GM13977 (cell line): ENCODE results near the gene SIGLEC11.
"Not testable (repeated sequence)": the region's sequence is repeated elsewhere in the genome, so short reads cannot be mapped to it uniquely, and the experiment has no call there.

ENCODE experiments used
- DNase-seq: peaks from one replicate; pipeline ENCODE4 v3.0.0; 2012; ENCODE audit warnings: low spot score
- in situ Hi-C: fragments of 300-500 bp; cut with MboI; formaldehyde crosslinking; loops from one replicate; pipeline ENCODE4 v1.12.0; 2022; ENCODE audit warnings: low sequenced_read_pairs, low pct_unique_long_range_greater_than_20kb, mixed read lengths, inconsistent platforms; ENCODE audit not compliant: unreplicated experiment
- TF ChIP-seq, protein P1 (sequence below): IDR thresholded peaks from 2 replicates; pipeline ENCODE4 v1.5.1; 2012; ENCODE audit warnings: mild to moderate bottlenecking, control low read depth; ENCODE audit not compliant: insufficient read depth; ENCODE audit errors: extremely low read depth, missing control alignments

The SIGLEC11 gene

DNA sequence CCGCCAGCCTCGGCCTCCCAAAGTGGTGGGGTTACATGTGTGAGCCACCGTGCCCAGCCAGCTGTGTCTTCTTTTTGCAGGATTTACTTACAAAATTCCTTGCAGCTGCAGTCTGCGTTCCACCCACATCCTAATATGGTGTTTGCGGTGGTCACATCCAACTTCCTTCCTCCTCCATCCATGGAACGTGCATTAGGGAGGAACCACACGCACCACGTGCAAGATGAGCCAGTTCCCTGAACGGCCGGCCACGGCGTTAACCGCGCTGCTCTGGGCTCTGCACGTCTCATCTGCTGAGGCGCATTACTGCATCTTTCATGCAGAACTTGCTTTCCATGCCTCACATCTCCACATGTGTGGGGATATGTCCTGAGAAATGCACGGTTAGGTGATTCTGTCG lies 13.0 kb upstream of the SIGLEC11 start:
- no peak for DNase-seq
- in situ Hi-C loops, result no loop called here
- TF ChIP-seq, protein P1, sequence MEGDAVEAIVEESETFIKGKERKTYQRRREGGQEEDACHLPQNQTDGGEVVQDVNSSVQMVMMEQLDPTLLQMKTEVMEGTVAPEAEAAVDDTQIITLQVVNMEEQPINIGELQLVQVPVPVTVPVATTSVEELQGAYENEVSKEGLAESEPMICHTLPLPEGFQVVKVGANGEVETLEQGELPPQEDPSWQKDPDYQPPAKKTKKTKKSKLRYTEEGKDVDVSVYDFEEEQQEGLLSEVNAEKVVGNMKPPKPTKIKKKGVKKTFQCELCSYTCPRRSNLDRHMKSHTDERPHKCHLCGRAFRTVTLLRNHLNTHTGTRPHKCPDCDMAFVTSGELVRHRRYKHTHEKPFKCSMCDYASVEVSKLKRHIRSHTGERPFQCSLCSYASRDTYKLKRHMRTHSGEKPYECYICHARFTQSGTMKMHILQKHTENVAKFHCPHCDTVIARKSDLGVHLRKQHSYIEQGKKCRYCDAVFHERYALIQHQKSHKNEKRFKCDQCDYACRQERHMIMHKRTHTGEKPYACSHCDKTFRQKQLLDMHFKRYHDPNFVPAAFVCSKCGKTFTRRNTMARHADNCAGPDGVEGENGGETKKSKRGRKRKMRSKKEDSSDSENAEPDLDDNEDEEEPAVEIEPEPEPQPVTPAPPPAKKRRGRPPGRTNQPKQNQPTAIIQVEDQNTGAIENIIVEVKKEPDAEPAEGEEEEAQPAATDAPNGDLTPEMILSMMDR, result no peak

DNA sequence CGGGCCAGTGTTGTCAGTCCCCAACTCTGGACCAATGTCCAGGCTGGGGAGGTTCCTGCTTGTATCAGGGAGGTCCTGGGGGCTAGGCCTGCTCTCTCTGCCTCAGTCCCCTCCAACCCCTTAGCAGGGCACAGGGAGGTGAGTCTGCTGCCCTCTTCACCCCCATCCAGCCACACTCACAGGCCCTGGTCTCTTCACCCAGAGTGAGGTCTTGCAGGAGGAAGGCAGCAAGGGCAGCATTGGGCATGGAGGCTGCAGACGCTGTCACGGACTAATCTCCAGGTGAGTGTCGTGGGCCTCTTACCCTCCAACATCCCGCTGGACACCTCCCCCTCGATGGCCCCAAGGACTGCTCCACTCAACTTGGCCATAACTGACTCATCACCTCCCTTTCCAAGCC lies 11.9 kb upstream of the SIGLEC11 start:
- TF ChIP-seq, protein P1, result no peak
- in situ Hi-C loops, result no loop called here
- DNase-seq, result no peak

DNA sequence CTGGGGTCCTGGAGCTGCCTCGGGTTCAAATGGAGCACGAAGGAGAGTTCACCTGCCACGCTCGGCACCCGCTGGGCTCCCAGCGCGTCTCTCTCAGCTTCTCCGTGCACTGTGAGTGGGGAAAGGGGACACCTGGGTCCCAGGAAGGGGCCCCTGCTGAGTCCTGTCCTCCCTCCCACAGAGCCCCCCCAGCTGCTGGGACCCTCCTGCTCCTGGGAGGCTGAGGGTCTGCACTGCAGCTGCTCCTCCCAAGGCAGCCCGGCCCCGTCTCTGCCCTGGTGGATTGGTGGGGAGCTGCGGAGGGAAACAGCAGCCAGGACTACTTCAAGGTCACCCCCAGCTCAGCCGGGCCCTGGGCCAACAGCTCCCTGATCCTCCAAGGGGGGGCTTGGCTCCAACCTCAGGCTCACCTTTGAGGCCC lies 11.0 kb upstream of the SIGLEC11 start:
- no peak for DNase-seq
- TF ChIP-seq, protein P1, result no peak
- in situ Hi-C loops, result no loop called here

DNA sequence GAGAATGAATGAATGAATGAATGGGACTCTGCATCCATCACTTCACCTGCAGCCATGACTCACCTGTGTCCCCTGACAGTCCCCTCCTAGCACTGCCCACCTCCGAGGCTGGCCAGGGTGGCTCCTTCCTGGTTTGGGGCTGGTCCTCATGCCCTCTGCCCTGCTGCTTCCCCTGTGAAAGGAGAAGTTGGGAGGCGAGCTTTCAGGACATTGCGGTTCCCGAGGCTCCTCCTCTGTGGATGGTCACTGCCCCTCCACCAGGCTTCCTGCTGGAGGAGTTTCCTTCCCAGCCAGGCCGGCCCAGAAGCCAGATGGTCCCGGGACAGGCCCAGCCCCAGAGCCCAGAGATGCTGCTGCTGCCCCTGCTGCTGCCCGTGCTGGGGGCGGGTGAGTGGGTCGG lies 8.4 kb upstream of the SIGLEC11 start:
- in situ Hi-C loops, result not testable (repeated sequence)

DNA sequence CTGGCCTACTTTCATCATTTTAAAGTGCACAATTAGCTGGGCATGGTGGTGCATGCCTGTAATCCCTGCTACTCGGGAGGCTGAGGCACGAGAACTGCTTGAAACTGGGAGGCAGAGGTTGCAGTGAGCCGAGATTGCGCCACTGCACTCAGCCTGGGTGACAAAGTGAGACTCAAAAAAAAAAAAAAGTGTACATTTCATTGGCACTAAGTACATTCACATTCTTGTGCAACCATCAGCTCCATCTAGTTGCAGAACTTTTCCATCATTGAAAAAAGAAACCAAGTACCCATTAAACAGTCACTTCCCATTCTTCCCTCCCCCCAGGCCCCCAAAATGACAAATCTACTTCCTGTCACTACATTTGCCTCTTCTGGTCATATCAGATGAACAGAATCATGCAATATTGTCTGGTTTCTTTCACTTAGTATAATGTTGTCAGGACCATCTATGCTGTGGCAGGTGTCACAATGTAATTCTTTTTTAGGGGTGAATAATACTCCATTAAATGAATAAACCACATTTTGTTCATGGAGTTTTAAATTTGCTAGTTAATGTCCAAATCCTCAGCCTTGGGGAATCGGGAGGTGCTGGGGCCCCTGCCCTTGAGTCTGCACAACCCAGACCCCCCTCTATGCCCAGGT lies 7.4 kb upstream of the SIGLEC11 start:
- DNase-seq, result no peak
- TF ChIP-seq, protein P1, result no peak
- in situ Hi-C loops, result no loop called here

More for the DNA sequence above, 8.4 kb upstream of the SIGLEC11 start:
- DNase-seq, result not testable (repeated sequence)

DNA sequence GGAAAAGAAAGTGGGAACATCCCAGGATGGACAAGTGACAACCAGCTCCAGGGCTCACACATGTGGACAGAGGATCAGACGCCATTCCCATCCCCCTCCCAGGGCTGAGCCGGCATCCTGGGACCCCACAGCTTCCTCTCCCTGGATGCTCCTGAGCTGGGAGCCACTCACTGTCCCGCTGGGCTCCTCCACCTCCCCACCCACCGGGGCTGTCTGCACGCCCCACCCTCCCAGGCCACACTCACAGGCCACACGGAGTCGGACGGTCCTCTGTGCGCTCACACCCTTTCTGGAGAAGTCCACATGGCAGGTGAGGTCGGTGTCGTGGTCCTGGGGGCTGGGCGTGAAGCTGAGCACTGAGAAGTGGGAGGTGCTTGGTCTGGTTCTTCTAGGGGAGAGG lies 1.1 kb downstream of the SIGLEC11 start:
- in situ Hi-C loops, DNase-seq: not testable (repeated sequence)

DNA sequence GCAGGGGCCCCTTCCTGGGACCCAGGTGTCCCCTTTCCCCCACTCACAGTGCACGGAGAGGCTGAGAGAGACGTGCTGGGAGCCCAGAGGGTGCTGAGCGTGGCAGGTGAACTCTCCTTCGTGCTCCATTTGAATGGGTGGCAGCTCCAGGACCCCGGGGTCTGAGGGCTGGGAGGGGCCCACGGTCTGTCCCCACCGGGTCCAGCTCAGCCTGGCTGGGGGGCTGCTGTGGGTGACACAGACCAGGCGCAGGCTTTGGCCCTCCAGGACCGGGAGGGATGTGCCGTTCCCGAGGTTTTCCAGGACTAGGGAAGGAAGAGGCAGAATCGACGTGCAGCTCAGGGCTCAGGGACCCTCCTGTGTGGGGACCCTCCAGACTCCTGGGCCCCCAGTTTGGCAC lies 2.4 kb downstream of the SIGLEC11 start:
- DNase-seq, in situ Hi-C loops: not testable (repeated sequence)

DNA sequence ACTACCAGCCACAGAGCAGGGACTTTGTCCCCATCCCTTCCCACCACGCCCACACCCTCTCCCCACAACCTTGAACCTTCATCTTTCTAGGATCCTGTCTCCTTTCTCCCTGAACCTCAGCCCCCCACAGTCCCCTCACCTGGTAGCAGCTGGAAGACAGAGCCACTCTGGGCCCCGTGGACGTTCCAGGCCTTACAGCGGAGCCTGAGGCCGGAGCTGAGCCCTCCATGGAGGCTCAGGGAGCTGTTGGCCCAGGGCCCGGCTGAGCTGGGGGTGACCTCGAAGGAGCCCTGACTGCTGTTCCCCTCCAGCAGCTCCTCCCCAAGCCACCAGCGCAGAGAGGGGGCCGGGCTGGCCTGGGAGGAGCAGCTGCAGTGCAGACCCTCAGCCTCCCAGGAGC lies 2.8 kb downstream of the SIGLEC11 start:
- in situ Hi-C loops, DNase-seq: not testable (repeated sequence)

DNA sequence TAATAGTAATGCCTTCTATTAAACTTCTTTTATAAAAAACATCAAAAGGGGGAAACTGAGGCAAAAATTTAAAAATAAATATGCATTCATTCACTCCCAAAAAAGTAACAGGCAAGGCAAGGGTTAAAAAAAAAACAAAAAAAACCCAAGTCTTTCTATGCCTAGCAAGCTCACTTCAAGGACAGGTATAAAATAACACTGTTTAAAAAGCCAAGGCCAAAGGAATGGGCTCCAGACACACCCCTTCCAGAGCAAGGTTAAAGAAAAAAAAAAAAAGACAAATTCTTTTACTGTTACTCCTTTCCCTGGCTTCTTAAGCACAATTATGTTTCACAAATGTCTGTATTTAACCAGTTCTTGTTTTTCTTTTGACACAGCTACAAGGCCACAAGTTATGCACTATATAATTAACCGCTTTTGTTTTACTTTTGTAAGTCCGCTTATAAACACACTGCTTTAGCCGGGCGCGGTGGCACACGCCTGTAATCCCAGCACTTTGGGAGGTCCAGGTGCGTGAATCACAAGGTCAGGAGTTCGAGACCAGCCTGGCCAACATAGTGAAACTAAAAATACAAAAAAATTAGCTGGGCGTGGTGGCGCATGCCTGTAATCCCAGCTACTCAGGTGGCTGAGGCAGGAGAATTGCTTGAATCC lies 3.6 kb downstream of the SIGLEC11 start:
- TF ChIP-seq, protein P1, result no peak
- in situ Hi-C loops, result no loop called here
- no peak for DNase-seq
